ENCODE measurements around the gene HPS1. TPM values are rescaled to one million over a fixed set of nuclear protein-coding genes. Genes with fewer than 3 reads are reported as not detected.

Gene HPS1
- total RNA-seq, 2 donors from 2014 or later, result 39.6 to 43.3 TPM

- Mint-ChIP-seq H3K36me3 (ENCODE audit: low read depth) (no peaks in the 10 kb centered on the region), H3K27me3 (ENCODE audit: insufficient read depth) (peaks cover 2% of the 10 kb centered on the region), H3K9me3 (peaks cover 5% of the 10 kb centered on the region), H3K27ac (no peak overlapping the region), H3K4me1 (no peaks in the 10 kb centered on the region), H3K4me3 (no peak overlapping the region)
- Histone ChIP-seq H3K9me3 (ENCODE audit: control insufficient read depth, low read length) (no peaks in the 10 kb centered on the region), H3K27me3 (ENCODE audit: control insufficient read depth, insufficient read depth, low read length, poor library complexity, severe bottlenecking) (no peaks in the 10 kb centered on the region), H3K27ac (ENCODE audit: low read depth, low read length) (no peak overlapping the region), H3K4me1 (ENCODE audit: control insufficient read depth, insufficient read depth, low read length) (no peaks in the 10 kb centered on the region), H3K4me3 (ENCODE audit: low read length) (no peak overlapping the region), H3K36me3 (ENCODE audit: control insufficient read depth, insufficient read depth, low read length) (no peaks in the 10 kb centered on the region), H3K9ac (ENCODE audit: extremely low read depth, low read length, poor library complexity, severe bottlenecking) (no peak overlapping the region)
- TF ChIP-seq, protein P1, sequence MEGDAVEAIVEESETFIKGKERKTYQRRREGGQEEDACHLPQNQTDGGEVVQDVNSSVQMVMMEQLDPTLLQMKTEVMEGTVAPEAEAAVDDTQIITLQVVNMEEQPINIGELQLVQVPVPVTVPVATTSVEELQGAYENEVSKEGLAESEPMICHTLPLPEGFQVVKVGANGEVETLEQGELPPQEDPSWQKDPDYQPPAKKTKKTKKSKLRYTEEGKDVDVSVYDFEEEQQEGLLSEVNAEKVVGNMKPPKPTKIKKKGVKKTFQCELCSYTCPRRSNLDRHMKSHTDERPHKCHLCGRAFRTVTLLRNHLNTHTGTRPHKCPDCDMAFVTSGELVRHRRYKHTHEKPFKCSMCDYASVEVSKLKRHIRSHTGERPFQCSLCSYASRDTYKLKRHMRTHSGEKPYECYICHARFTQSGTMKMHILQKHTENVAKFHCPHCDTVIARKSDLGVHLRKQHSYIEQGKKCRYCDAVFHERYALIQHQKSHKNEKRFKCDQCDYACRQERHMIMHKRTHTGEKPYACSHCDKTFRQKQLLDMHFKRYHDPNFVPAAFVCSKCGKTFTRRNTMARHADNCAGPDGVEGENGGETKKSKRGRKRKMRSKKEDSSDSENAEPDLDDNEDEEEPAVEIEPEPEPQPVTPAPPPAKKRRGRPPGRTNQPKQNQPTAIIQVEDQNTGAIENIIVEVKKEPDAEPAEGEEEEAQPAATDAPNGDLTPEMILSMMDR (conservative IDR thresholded peaks at IDR 0.05), result no peak
- DNase-seq, result no peak
Measured at GRCh38 chr10:98477861-98478260, 31.1 kb upstream of the HPS1 start.

- H3K4me3 ChIP-seq (ENCODE audit: low read length), result no peak overlapping the region
- H3K36me3 ChIP-seq (ENCODE audit: control insufficient read depth, insufficient read depth, low read length), result no peaks in the 10 kb centered on the region
- H3K9me3 Mint-ChIP-seq, result peaks cover 5% of the 10 kb centered on the region
- H3K9ac ChIP-seq (ENCODE audit: extremely low read depth, low read length, poor library complexity, severe bottlenecking), result no peak overlapping the region
- DNase-seq, result no peak
- no peaks in the 10 kb centered on the region for H3K9me3 ChIP-seq (ENCODE audit: control insufficient read depth, low read length)
- H3K4me1 ChIP-seq (ENCODE audit: control insufficient read depth, insufficient read depth, low read length), result no peaks in the 10 kb centered on the region
- H3K36me3 Mint-ChIP-seq (ENCODE audit: low read depth), result no peaks in the 10 kb centered on the region
- TF ChIP-seq, protein P1 (conservative IDR thresholded peaks at IDR 0.05), result no peak
- no peak overlapping the region for H3K4me3 Mint-ChIP-seq
- no peak overlapping the region for H3K27ac Mint-ChIP-seq
- H3K4me1 Mint-ChIP-seq, result no peaks in the 10 kb centered on the region
- peaks cover 9% of the 10 kb centered on the region for H3K27me3 ChIP-seq (ENCODE audit: control insufficient read depth, insufficient read depth, low read length, poor library complexity, severe bottlenecking)
- H3K27me3 Mint-ChIP-seq (ENCODE audit: insufficient read depth), result peaks cover 11% of the 10 kb centered on the region
- no peak overlapping the region for H3K27ac ChIP-seq (ENCODE audit: low read depth, low read length)
Measured at GRCh38 chr10:98474628-98475027, 27.9 kb upstream of the HPS1 start.

- H3K4me1 Mint-ChIP-seq, result peaks cover 7% of the 10 kb centered on the region
- H3K9ac ChIP-seq (ENCODE audit: extremely low read depth, low read length, poor library complexity, severe bottlenecking), result no peak overlapping the region
- H3K9me3 Mint-ChIP-seq, result peaks cover 3% of the 10 kb centered on the region
- no peak overlapping the region for H3K27ac Mint-ChIP-seq
- DNase-seq, result no peak
- no peak overlapping the region for H3K4me3 ChIP-seq (ENCODE audit: low read length)
- H3K36me3 Mint-ChIP-seq (ENCODE audit: low read depth), result no peaks in the 10 kb centered on the region
- WGBS, 2 experiments (ENCODE audit: insufficient coverage in 1 of 2, insufficient read length in 1 of 2), result 29 to 52% methylated on average over 2 to 3 of the region's 4 CpGs
- peaks cover 28% of the 10 kb centered on the region for H3K27me3 Mint-ChIP-seq (ENCODE audit: insufficient read depth)
- peaks cover 26% of the 10 kb centered on the region for H3K27me3 ChIP-seq (ENCODE audit: control insufficient read depth, insufficient read depth, low read length, poor library complexity, severe bottlenecking)
- H3K27ac ChIP-seq (ENCODE audit: low read depth, low read length), result no peak overlapping the region
- TF ChIP-seq, protein P1 (conservative IDR thresholded peaks at IDR 0.05), result no peak
- no peaks in the 10 kb centered on the region for H3K9me3 ChIP-seq (ENCODE audit: control insufficient read depth, low read length)
- H3K36me3 ChIP-seq (ENCODE audit: control insufficient read depth, insufficient read depth, low read length), result no peaks in the 10 kb centered on the region
- no peaks in the 10 kb centered on the region for H3K4me1 ChIP-seq (ENCODE audit: control insufficient read depth, insufficient read depth, low read length)
- H3K4me3 Mint-ChIP-seq, result no peak overlapping the region
Measured at GRCh38 chr10:98472196-98472595, 25.5 kb upstream of the HPS1 start.

Measured in endodermal cell (in vitro differentiated cells).